ENCODE data around the gene MAPK1IP1L.

MAPK1IP1L gene

DNA sequence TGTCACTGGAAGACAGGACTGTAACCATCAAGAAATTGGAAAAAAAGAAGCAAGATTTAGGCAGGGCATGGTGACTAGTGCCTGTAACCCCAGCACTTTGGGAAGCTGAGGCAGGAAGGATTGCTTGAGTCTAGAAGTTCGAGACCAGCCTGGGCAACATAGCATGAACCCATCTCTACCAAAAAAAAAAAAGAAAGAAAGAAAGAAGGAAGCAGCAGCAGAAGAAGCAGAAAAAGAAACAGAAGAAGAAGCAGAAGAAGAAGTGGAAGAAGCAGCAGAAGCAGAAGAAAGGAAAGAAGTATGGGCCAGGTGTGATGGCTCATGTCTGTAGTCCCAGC, 47.1 kb downstream of the MAPK1IP1L start:
- no peak for DNase-seq

DNA sequence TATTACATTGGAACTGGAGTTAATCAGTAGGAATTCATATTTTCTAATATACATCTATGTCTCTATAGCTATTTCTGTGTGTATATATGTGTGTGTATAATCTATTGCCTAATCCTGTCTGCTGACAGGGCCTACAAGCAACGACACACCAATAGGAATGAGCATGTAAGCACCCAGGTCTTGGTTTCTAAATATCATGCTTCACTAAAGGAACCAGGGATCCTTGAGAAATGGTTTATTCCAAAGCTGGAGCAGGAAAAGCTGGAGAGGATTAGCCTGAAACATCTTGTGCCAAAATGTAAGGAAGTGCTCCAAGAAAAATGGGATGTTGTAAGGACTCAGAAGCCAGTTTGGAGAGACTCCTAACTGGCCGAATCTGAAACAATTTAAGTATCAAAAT, 48.3 kb downstream of the MAPK1IP1L start:
- DNase-seq = no peak

DNA sequence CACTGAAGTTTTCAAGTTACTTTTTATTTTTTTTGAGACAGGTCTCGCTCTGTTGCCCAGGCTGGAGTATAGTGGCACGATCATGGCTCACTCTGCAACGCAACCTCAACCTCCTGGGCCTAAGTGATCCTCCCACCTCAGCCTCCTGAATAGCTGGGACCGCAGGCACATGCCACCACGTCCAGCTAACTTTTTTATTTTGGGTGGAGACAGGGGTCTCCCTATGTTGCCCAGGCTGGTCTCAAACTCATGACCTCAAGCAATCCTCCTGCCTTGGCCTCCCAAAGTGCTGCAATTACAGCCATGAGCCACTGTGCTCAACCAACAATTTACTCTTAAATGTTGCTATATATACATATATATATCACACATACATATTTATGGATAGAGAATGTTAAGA, 50.3 kb downstream of the MAPK1IP1L start:
- DNase-seq = no peak

DNA sequence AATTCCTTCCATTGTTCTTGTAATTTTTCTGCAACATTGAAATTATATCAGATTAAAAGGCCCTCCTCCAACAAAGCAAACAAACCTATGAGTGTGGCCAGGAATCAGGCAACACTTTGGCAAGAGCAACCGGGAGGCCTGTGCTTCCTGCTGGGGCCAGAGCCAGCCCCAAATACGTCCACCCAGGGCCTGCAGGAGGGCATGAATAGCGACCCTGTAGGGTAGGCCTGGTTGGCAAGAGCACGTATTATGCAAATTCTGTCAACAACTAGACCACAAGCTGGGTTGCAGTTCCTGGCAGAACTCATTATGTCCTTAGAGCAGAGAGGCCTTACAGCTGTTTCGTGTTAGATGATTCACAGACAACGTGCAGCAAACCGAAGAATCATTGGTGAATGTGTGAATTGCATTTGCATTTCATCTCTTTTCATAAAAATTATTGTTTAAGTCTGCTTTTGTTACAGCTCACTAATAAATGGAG, 50.7 kb downstream of the MAPK1IP1L start:
- peak; percentile 31 to 80 for DNase-seq

DNA sequence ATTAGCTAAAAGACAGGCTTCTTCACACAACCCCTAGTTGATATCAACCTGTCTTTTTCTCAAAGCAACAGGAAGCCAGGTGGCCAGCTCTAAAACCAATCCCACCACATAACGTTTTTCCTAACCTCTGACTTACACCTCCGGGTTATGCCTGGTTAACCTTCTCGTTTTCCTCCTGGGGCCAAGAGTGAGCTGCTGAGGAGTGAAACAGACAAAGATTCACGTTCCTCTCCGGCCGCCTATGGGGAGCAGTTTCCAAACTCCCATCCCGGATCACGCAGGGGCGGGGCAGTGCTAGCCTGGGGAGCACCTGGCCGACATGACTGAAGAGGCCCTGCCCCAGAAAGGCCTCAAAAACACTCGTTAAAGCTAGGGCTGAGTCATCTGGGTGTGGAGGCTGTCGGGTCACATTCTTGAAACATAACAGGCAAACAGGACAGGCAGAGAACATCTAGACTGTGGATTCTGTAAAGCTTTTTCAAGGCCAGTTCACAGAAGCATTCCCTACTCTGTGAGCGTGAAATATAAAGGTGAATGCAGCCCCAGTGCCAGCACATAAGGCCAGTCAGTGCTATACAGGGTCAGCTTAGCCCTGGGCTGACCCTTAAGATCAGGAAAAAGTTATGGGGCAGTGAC, 51.7 kb downstream of the MAPK1IP1L start:
- DNase-seq = no peak

DNA sequence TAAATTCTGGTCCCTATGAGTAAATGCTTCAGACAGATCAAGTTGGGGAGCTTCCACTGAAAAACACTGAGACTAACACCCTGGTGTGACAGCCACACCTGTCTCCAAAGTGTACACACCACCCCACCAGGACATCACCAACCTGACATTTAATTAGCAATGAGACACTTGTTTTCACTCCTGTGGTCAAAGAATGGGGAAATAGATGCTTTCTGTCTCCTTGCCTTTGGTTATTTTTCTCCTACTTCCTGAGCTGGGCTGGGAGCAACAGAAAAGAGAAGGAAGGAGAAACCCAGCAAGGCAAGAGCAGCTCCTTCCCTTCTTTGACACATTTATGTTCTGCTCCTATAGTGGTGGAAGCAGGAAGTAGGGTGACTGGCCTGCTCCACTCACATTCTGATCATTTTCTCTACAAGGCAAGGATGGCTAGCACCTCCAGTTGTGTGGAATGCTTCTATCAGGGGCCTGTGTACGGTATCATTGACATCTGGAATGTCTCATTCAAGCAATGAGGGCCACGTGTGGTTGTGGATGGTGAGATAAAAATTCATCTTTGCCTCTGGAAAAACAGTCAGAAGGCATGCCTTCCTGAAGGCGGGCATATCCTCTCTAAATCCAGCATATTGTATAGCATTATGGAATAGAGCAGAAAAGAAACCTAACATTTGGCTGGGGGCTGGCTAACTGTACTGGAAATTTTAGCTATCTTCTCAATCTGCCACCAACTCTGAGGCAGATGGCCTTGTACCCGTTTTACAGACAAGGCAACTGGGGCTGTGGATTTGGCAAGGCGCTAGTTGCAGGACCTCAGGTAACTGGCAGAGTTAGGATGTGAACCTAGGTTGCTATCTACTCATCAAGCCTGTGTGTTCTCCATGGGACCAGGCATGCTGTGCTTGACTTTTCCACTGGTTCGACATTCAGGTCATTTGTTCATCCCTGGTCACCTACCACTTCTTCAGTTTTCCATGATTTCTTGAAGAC, 52.8 kb downstream of the MAPK1IP1L start:
- DNase-seq = no peak

DNA sequence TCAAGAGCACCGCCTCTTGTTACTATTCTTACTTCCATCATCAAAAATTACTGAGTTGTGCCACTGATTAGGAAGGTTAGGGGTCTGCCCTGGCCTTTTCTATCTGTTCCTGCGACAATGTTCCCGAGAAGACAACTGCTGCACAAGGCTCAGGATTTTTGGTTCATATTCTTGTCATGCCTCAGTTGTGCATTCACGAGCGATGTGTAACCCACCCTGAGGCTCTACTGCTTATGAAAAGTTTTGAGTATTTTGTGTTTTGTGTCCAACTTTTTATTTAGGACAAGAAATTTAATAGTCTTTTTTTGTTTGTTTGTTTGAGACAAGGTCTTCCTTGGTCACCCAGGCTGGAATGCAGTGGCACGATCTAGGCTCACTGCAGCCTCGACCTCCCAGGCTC, 54.5 kb downstream of the MAPK1IP1L start:
- DNase-seq = no peak

DNA sequence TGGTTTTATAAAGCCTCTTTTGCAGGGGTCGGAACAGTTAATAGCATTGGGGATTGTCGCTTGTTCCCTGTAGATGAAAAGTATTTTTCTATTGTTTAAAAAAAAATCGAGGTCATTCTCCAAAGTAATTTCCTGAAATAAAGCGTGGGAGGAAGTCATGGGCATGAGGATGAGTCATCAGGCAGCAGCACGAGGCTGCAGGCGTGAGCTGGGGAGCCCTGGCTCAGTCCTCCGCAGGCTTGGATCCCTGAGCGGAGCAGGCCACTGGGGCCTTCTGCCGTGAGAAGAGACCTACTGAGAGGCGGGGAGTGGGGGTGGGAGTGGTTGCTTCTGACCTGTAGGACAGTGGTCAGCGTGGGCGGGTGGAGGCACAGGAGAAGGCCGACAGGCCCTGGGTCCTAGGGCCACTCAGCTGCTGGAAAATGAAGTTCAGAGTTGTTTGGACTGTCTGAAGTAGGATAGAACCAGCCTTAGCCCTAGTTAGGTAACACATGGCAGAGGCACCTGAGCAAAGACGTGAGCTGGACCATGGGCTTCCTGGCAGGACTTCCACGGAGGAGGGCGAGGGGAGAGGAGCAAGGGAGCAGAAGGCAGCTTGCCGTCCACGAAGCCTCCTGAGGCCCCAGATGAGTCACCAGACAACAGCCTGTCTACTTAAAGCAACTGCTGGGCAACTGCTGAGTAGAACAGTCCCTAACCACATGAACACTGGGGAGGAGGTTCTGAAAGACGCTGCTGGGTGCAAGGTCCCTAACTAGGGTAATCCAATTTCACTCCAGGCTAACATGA, 56.5 kb downstream of the MAPK1IP1L start:
- DNase-seq = no peak

DNA sequence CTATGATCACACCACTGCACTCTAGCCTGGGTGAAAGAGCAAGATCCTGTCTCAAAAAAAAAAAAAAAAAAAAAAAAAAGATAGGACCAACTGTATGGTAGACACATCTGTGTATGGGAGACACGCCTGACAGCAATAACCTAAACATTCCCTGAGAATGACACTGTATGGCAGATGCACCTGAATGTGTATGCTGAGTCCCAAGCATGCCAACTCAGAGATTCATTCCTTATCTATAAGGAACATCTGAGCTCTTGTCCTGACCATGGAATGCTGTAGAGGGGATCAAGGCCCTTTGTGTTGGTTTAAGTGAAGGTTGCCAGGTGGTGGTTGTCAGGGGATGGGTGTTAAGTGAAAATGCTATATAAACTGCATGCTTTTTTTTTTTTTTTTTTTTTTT, 58.4 kb downstream of the MAPK1IP1L start:
- no peak for DNase-seq

DNA sequence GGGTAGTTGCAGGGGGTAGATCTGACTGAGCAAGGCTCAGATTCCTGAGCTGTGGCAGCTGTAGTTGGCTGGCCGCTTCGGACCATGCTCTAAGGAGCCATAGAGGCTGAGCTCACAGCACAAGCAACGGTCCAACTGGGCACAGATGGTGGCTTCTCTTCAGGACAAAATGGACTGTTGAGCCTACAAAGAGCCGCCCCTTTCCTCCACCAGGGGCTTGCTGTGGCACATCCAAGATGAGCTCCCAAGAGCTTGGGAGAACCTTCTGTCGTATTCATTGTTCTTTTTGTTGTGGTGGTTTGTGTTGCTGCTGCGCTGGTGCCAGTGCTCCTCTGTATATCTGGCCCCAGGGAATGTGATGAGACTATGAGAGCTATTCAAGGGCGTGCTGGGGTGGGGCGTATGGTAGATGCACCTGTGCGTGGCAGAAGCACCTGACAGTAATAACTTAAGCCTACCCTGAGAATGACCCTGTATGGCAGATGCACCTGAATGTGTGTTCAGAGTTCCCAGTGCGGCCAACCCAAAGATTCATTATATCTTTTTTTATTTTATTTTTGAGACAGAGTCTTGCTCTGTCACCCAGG, 59.8 kb downstream of the MAPK1IP1L start:
- no peak for DNase-seq

DNA sequence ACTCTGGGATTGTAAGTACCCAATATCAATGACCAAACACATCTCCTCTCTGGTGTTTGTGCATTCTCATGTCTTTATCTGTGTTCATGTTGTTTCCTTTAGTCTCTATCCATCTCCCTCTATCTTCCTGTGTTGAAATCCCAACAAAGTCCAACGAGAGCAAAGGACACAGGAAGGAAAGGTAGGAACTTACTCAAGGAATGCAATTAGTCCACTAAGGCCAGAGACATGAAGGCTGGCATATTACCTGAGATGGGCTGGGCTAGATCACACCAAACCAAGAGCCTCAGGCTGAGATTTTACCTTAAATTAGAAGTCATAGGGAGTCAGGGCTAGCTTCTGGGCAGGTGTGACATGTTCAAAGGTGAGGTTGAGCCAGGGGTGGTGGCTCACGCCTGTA, 63.3 kb downstream of the MAPK1IP1L start:
- DNase-seq = no peak

DNA sequence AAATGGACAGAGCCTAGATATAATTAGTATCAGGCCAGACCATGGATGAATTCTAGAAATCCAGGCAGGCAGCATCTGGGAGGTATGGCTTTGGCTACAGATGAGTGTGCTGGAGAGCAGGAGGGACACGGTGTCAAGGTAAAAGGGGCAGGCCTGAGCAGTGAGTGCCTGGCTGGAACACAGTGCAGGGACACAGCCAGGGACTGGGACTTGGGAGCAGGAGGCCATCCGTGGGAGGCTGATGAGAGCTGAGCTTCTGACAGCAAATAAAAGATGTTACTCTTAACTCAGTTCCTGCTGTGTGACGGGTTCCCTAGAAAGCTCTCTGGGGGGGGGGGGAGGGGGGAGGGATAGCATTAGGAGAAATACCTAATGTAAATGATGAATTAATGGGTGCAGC, 64.0 kb downstream of the MAPK1IP1L start:
- no peak for DNase-seq

DNA sequence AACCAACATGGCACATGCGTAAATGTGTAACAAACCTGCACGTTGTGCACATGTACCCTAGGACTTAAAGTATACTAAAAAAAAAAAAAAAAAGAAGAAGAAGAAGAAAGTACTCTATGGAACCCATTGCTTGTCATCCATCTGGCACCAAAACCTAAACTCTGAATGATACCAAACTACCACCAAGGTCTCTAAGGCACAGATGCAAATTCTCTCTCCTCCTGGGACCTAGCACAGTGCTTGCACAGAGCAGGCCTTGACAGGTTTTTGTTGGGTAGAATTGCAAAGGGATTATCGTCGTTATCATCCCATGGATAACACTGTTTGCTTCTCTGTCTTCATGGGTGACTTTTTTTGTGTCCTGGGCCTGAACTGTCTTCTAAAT, 64.4 kb downstream of the MAPK1IP1L start:
- no peak for DNase-seq

DNA sequence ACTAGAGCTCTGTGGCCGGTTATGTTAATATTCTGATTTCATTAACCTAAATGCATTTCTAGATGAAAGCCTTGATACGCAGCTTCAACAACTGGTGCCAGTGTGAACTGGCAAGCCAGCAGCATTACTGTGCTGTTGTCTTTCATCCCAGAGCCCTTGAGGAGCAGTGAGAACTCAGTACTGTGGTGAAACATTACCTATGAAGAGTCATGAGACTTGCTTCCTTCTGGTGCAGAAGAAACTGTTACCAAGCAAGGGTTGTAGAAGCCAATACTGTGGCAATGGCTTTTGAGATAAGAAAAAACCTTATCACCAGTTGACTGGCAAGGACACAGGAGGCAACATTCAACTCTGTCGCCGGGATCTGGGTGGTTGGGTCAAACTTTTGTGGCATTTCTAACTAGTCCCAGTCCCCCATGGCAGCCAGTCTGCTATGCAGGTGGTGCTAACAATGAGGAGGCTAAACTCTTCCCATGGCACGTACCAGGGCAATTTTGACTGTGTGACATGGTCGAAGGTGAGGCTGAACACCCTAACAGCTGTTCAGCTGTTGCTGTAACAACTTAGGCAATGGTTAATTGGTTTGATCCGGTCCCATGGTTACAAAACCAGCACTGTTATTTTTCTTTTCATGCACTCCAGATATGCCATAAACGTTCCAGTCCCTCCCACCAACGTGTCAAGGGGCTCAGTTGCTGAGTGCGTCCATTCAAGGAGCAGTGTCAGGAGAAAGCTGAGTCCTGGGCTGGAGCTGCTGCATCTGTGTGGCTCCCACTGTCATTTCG, 65.0 kb downstream of the MAPK1IP1L start:
- no peak for DNase-seq

DNA sequence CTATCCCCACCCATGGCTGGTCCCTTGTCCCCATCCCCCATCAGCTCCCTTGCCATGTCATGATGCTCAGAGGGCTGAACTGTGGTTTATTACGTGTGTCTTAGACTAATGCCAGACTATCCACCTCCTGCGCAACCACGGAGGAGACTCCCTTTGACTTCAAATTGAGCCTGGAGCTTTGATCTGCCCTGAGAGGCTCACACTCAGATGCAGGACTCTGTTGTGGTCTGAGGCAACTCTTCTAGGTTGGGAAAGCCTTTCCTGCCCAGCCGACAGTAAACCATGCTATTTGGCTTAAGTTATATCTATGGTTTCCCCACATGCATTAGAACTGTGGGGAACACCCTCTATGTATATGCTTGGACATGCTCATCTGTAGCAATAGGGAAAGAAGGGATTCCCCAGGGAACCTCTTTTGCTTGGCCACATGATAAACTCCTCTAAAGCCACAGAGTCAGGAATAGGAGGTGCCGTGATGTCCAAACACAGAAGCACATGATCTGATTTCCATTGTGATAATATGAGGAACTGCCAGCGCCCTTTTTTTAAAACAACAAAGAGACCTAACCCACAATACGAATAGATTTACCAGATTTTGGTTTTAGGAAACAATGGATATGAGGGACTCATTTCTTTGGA, 66.5 kb downstream of the MAPK1IP1L start:
- DNase-seq = no peak

DNA sequence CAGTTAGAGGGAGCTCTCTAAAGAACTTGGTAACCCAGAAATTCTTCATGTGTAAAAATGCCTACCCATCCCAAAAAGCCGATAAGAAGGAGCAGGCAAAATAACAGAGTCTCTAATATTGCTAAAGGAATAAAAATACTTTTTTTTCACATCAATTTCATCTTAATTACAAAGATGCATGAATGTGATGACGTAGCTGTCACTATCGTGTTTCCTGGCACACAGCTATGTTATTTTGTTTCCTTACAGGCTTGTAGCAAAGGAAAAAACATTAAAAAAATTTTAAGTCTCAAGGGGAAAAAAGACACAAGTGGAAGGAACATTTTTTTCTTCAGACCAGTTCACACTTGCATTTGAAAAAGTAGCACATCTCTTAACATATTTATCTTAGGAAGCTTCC, 67.3 kb downstream of the MAPK1IP1L start:
- no peak for DNase-seq
